Cardiac fibroblast (primary cell): ENCODE results near the gene RNU2-63P.

Experiments used
- DNase-seq, 2 donors: peaks; one replicate each; pipeline versions ENCODE4 v3.0.0 to v3.0.0-alpha.2; 2010; ENCODE audit warnings: low read depth in 2 of 2
- H3K4me3 ChIP-seq, 2 donors: replicated peaks in 1 of 2; 1 replicate in 1 of 2; 2 replicates in 1 of 2; pipeline ENCODE4 v1.5.1; 2011; ENCODE audit warnings: low read depth in 2 of 2, low read length in 2 of 2, mild to moderate bottlenecking in 2 of 2, moderate library complexity in 1 of 2
- TF ChIP-seq, protein P1 (sequence below): IDR thresholded peaks from one replicate; pipeline ENCODE4 v1.5.1; 2011; ENCODE audit warnings: low read depth, mild to moderate bottlenecking, low read length, inconsistent platforms

The RNU2-63P gene

DNA sequence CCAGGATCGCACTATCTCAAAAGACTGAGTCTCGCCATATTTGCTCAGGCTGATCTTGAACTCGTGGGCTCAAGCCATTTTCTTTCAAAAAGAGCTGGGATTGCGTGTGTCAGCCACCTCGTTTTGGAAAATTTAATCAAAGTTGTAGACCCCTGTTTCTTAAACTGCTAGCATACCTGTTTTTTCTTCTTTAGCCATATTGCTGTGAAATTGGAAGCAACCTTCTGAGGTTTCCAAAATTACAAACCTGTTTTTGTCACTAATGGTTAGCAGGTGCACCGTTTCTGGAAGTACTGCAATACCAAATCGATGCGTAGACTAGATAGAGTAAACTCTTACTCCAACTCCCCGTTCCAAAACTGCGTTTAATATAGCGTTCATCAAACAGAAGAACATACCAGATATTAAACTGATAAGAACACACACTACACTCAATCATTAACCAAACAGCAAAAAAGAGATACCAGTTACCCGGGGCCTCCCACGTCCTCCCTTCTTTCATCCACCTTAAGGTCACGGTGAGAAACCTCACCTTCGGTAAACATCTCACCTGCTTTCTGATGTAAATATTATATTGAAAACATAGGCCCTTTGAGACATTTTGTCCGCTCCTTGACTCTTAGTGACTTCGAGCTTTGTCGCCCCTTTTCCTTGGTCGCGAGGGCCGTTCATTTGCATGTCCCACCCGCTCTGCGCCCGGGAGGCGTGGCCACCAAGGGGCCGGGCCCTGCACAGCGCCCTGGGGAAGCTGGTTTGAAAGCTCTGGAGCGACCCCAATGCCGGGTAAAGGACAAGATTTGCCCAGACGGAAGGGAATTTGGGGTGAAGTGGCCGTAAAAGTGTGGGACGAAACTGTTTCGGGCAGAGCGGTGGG lies at the start of gene RNU2-63P:
Gene RNU2-63P (minus strand): TSS at position 462 of the 874 bp plus-strand sequence.
- H3K4me3 ChIP-seq: peak within 1 kb of the TSS; percentile 57 to 72
- TF ChIP-seq, protein P1, sequence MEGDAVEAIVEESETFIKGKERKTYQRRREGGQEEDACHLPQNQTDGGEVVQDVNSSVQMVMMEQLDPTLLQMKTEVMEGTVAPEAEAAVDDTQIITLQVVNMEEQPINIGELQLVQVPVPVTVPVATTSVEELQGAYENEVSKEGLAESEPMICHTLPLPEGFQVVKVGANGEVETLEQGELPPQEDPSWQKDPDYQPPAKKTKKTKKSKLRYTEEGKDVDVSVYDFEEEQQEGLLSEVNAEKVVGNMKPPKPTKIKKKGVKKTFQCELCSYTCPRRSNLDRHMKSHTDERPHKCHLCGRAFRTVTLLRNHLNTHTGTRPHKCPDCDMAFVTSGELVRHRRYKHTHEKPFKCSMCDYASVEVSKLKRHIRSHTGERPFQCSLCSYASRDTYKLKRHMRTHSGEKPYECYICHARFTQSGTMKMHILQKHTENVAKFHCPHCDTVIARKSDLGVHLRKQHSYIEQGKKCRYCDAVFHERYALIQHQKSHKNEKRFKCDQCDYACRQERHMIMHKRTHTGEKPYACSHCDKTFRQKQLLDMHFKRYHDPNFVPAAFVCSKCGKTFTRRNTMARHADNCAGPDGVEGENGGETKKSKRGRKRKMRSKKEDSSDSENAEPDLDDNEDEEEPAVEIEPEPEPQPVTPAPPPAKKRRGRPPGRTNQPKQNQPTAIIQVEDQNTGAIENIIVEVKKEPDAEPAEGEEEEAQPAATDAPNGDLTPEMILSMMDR: no peak
- peak; percentile 92 to 93 for DNase-seq

DNA sequence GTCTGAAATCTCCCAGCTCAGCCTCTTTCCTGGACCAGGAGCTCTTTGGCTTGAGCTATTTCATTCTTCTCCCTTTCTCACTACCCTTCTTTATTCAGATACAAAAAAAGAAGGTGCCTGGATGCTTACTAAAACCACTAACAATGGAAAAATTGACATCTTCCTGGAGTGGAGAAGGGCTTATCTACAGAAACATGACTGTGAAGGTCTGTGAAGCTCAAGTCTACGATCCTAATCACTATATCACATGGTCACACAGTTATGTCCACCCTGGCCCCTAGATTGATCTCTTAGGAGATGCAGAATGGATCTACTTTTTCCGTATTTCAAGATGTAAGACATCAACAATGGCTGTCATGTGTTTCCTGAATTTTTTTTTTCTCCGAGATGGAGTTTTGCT lies 44.9 kb upstream of the RNU2-63P start:
- H3K4me3 ChIP-seq: no peak overlapping the region
- no peak for DNase-seq
- TF ChIP-seq, protein P1: no peak

DNA sequence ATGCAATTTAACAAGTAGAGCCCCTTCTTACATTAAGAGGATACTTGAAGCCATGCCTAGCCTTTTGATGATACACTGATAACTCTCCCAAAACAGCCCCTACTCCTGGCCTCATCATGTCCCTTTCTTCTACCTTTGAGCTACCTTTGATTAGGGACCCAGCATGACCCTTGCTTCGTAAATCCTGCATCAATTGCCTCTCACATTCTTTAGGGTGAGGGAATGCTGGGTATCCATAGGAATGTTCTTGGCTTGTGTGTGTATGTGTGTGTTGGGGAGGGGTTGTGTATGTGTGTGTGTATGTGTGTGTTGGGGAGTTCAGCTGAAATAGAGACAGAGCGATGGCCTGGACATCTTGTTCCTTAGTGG lies 44.5 kb upstream of the RNU2-63P start:
- H3K4me3 ChIP-seq: no peak overlapping the region
- DNase-seq: no peak
- TF ChIP-seq, protein P1: no peak

DNA sequence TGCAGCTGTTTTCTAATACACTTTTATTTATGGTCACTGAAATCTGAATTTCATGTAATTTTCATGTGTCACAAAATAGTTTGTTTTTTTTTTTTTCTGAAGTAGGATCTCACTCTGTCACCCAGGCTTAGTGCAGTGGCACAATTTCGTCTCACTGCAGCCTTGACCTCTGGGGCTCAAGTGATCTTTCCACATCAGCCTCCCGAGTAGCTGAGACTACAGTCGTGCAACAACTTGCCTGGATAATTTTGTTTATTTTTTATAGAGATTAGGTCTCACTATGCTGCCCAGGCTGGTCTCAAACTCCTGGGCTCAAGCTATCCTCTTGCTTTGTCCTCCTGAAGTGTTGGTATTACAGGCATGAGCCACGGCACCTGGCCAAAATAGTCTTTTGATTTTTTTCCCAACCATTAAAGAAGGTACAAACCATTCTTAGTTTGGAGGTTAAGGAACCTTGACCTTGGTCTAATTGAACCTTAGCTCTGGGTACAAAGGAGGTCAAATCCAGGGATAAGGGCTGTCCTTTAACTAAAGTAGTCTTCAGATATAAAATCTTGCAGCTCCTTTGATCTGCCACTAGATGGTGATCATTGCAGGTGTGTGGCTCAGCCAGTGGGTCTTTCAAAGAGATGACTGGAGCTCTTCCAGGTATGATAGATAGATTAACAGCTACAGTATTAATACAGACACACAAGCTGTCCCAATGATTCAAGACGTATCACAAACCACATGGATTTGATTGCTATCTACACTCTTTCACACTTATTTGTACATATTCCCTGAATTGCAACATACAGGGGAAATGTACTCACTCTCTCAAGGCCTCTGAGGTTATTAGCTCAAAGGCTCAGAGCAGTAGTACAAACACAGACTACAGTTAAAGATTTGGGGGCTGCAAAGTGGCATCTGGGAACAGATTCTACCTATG lies 43.9 kb upstream of the RNU2-63P start:
- TF ChIP-seq, protein P1: peak; percentile 77
- peak; percentile 47 to 52 for DNase-seq
- H3K4me3 ChIP-seq: no peak overlapping the region

DNA sequence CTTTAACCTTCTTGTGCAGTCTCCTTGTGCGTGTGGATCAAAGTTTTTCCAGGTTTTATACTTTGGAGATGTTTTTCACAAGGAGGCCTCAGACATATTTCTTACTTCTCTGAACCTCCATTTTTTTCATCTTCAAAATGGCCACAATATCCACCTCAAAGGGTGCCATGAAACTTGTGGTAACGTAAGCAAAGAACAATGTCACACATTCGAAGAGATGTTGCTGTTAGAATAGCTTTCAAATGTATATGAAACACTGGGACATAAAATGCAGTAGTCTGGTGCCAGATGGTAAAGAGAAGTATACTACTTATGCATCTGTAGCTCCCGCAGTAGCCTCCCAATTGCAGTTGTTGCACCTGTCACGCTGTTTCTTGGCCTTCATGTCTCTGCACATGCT lies 41.8 kb upstream of the RNU2-63P start:
- no peak for DNase-seq
- no peak overlapping the region for H3K4me3 ChIP-seq
- TF ChIP-seq, protein P1: no peak

DNA sequence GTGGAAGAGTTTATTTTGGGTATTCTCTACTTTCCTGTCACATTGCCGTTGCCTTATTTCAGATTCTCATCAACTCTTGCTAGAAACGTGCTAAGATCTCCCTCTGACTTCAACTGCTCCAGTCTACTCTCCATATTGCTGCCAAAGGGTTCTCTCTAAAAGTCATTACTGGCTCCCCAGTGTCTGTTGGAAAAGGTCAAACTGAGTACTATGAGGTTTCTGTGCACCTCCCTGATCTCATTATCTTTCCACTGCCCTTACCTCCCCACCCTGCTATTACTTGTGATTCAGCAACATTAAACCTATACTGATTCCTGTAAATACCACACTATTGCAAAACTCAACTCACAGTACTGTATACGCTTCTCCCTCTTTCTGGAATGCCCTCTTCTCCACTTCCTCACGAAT lies 41.1 kb upstream of the RNU2-63P start:
- DNase-seq: no peak
- TF ChIP-seq, protein P1: no peak
- no peak overlapping the region for H3K4me3 ChIP-seq
